Endothelial cell of umbilical vein (primary cell): ENCODE results near the gene FOCAD. TPM values are rescaled to one million over a fixed set of nuclear protein-coding genes. Genes with fewer than 3 reads are reported as not detected.

Experiments used
- BruUV-seq: library from RNA; stranded (reverse); fragments of 400-500 nt; replicated peaks from 2 replicates; lab custom pipeline; 2021; lab: Mats Ljungman, UMichigan
- CTCF ChIA-PET: fragments of 300-600, 350-600 bp; sonication (Branson Sonifier 250); formaldehyde crosslinking; loops from one replicate; lab custom pipeline; 2021; ENCODE audit warnings: antibody characterized with exemption, inconsistent platforms; lab: Charles Lee
- POLR2A ChIA-PET: fragments of 300-600, 350-600 bp; sonication (Branson Sonifier 250); formaldehyde crosslinking; loops from one replicate; lab custom pipeline; 2021; ENCODE audit warnings: antibody characterized with exemption, inconsistent platforms; lab: Charles Lee
- DNase-seq: peaks from one replicate; pipeline ENCODE4 v3.0.0-alpha.2; 2011; ENCODE audit warnings: low read depth, low spot score
- FAIRE-seq: peaks from 2 replicates; lab custom pipeline; 2011; peaks lifted over from hg19 to GRCh38; lab: Jason Lieb, UNC
- H2AFZ ChIP-seq: 2 replicates; pipeline ENCODE4 v1.6.0; 2012; ENCODE audit warnings: low read depth, low read length, control low read depth, inconsistent platforms
- H3K27ac ChIP-seq: 2 replicates; pipeline ENCODE4 v1.5.1; 2011; ENCODE audit warnings: low read depth, mild to moderate bottlenecking, control low read depth, low read length, moderate library complexity; ENCODE audit not compliant: insufficient read depth
- H3K27me3 ChIP-seq, 2 experiments: 2 replicates each; pipeline versions ENCODE4 v1.6.0 to v1.6.1; 2011; ENCODE audit warnings: low read length in 2 of 2, mixed read lengths in 1 of 2; ENCODE audit not compliant: control insufficient read depth in 2 of 2, insufficient read depth in 2 of 2
- H3K36me3 ChIP-seq, 2 experiments: 2 replicates in 1 of 2; 3 replicates in 1 of 2; pipeline ENCODE4 v1.5.1; 2011; ENCODE audit warnings: low read length in 2 of 2, mild to moderate bottlenecking in 1 of 2, moderate library complexity in 1 of 2; ENCODE audit not compliant: control insufficient read depth in 2 of 2, insufficient read depth in 2 of 2; ENCODE audit errors: extremely low read depth in 1 of 2
- H3K4me1 ChIP-seq: 3 replicates; pipeline ENCODE4 v1.5.1; 2011; ENCODE audit warnings: mild to moderate bottlenecking, low read length; ENCODE audit not compliant: control insufficient read depth, insufficient read depth; ENCODE audit errors: extremely low read depth
- H3K4me2 ChIP-seq: 2 replicates; pipeline ENCODE4 v1.6.1; 2011; ENCODE audit warnings: low read length, control low read depth, mixed read lengths; ENCODE audit not compliant: insufficient read depth
- H3K4me3 ChIP-seq, 3 experiments: fragments of 200-600 bp in 1 of 3; sonication (generic), shearing (Covaris generic) in 1 of 3; replicated peaks in 1 of 3; 2 replicates each; pipeline ENCODE4 v1.5.1; 2011 to 2016; ENCODE audit warnings: control low read depth in 3 of 3, low read length in 3 of 3, mild to moderate bottlenecking in 2 of 3, inconsistent platforms in 1 of 3, low read depth in 1 of 3, moderate library complexity in 1 of 3; ENCODE audit not compliant: insufficient read depth in 1 of 3
- H3K79me2 ChIP-seq: 2 replicates; pipeline ENCODE4 v1.6.0; 2012; ENCODE audit warnings: low read length, inconsistent platforms; ENCODE audit not compliant: control insufficient read depth, insufficient read depth
- H3K9ac ChIP-seq: replicated peaks from 2 replicates; pipeline ENCODE3; 2011; ENCODE audit warnings: low read length, control low read depth; ENCODE audit not compliant: insufficient read depth; ENCODE audit errors: extremely low read depth
- H3K9me1 ChIP-seq: replicated peaks from 3 replicates; pipeline ENCODE4 v1.6.0; 2011; ENCODE audit warnings: mild to moderate bottlenecking, low read length; ENCODE audit not compliant: control insufficient read depth, insufficient read depth; ENCODE audit errors: extremely low read depth
- H3K9me3 ChIP-seq: replicated peaks from 2 replicates; pipeline ENCODE4 v1.5.1; 2012; ENCODE audit warnings: low read length, inconsistent platforms; ENCODE audit not compliant: control insufficient read depth, insufficient read depth
- H4K20me1 ChIP-seq: replicated peaks from 2 replicates; pipeline ENCODE3; 2011; ENCODE audit warnings: mild to moderate bottlenecking, low read length; ENCODE audit not compliant: control insufficient read depth, insufficient read depth; ENCODE audit errors: extremely low read depth
- CTCF ChIP-seq, 2 donors: IDR thresholded peaks; 1 replicate in 1 of 2; 2 replicates in 1 of 2; pipeline ENCODE4 v1.5.1; 2011; ENCODE audit warnings: low read length in 2 of 2, mild to moderate bottlenecking in 2 of 2, moderate library complexity in 2 of 2, control low read depth in 1 of 2, inconsistent platforms in 1 of 2, low read depth in 1 of 2; ENCODE audit not compliant: insufficient read depth in 1 of 2; ENCODE audit errors: extremely low read depth in 1 of 2
- FOS ChIP-seq: IDR thresholded peaks from 2 replicates; pipeline ENCODE4 v1.6.1; 2011; ENCODE audit warnings: mild to moderate bottlenecking, low read length, moderate library complexity, borderline replicate concordance; ENCODE audit not compliant: insufficient read depth
- GATA2 ChIP-seq: IDR thresholded peaks from 2 replicates; pipeline ENCODE4 v1.7.0; 2011; ENCODE audit warnings: low read depth, mild to moderate bottlenecking, moderate library complexity, mixed read lengths, low read length; ENCODE audit not compliant: insufficient read length, insufficient read depth
- MYC ChIP-seq: IDR thresholded peaks from one replicate; pipeline ENCODE4 v1.6.1; 2011; ENCODE audit warnings: mild to moderate bottlenecking, low read depth, low read length
- dilution Hi-C: fragments of 300-500 bp; cut with MboI; formaldehyde crosslinking; loops from one replicate; pipeline ENCODE4 v1.15.0; 2019; ENCODE audit warnings: low sequenced_read_pairs; ENCODE audit not compliant: extremely low pct_ligation_motif_present
- intact Hi-C: fragments of 100-400 bp; cut with micrococcal nuclease; formaldehyde crosslinking; loops from one replicate; pipeline ENCODE4 v1.10.0; 2022
- polyA plus RNA-seq, 4 experiments: library from polyadenylated mRNA; depleted of rRNA in 3 of 4; stranded (reverse) in 3 of 4; unstranded in 1 of 4; fragments of >200 nt; gene quantifications; 2 replicates each; pipeline versions ENCODE4 v1.2.1 to v1.2.3, GENCODE V29; 2011 to 2012; ENCODE audit warnings: missing spikeins in 1 of 4
- total RNA-seq: library from RNA; stranded (reverse); gene quantifications from 2 replicates; pipeline ENCODE4 v1.2.3, GENCODE V29; 2021

FOCAD gene
- total and polyA plus RNA-seq, 2 donors (not counting 3 experiments of a cell fraction or from before 2014, with no cell fraction given) = 26.7 to 66.9 TPM

- Histone ChIP-seq H4K20me1 (no peaks in the 10 kb centered on the region), H3K36me3 (no peaks in the 10 kb centered on the region), H3K4me3 (no peak overlapping the region), H3K4me1 (no peaks in the 10 kb centered on the region), H2AFZ (no peak overlapping the region), H3K27ac (no peak overlapping the region), H3K4me2 (no peak overlapping the region), H3K79me2 (no peaks in the 10 kb centered on the region), H3K9me1 (no peaks in the 10 kb centered on the region), H3K9me3 (no peaks in the 10 kb centered on the region), H3K27me3 (no peaks in the 10 kb centered on the region), H3K9ac (no peak overlapping the region)
- TF ChIP-seq GATA2 (no peak), MYC (no peak), CTCF (IDR thresholded peaks at IDR 0.05; ENCODE audit: extremely low read depth in 1 of 2, insufficient read depth in 1 of 2, low read depth in 1 of 2, low read length in 2 of 2) (no peak)
- dilution Hi-C loops = no loop called here
- no peak for DNase-seq
- ChIA-PET CTCF (interaction anchor here (0.9 kb wide), 1 partner anchor 54 kb away, joined by 3 read pairs; no protein-coding TSS in a partner anchor), POLR2A (no interaction called here)
- no peak for FAIRE-seq
- no TSS peak for BruUV-seq
- intact Hi-C loops = no loop called here
Observed at GRCh38 chr9:21015995-21016394, 331.9 kb downstream of the FOCAD start.

GRCh38 chr9:21016701-21017491 is 332.8 kb downstream of the FOCAD start:
- no TSS peak for BruUV-seq
- no peaks in the 10 kb centered on the region for H3K79me2 ChIP-seq
- dilution Hi-C loops (no loop called here), intact Hi-C loops (no loop called here)
- no peaks in the 10 kb centered on the region for H4K20me1 ChIP-seq
- ChIA-PET CTCF (interaction anchor here (0.9 to 3.2 kb wide), 3 partner anchors 11 to 94 kb away, joined by 3 to 9 read pairs (median 5); no protein-coding TSS in a partner anchor), POLR2A (no interaction called here)
- H3K9me1 ChIP-seq = no peaks in the 10 kb centered on the region
- no peak overlapping the region for H3K9ac ChIP-seq
- no peaks in the 10 kb centered on the region for H3K9me3 ChIP-seq
- H3K36me3 ChIP-seq = no peaks in the 10 kb centered on the region
- H3K27ac ChIP-seq = no peak overlapping the region
- no peaks in the 10 kb centered on the region for H3K27me3 ChIP-seq
- no peak overlapping the region for H2AFZ ChIP-seq
- TF ChIP-seq CTCF (IDR thresholded peaks at IDR 0.05; ENCODE audit: extremely low read depth in 1 of 2, insufficient read depth in 1 of 2, low read depth in 1 of 2, low read length in 2 of 2) (no peak), FOS (peak; percentile 25)
- no peak overlapping the region for H3K4me3 ChIP-seq
- peak; percentile 10 for DNase-seq
- no peaks in the 10 kb centered on the region for H3K4me1 ChIP-seq
- H3K4me2 ChIP-seq = no peak overlapping the region
- no peak for FAIRE-seq
